HepG2 (cell line): ENCODE data around the gene MRPL18. TPM values are rescaled to one million over a fixed set of nuclear protein-coding genes. Genes with fewer than 3 reads are reported as not detected.

ENCODE experiments used
- ATAC-seq: fragments of 200-7000 bp; cut with Tn5 transposase; 3 replicates; pipeline ENCODE4 v1.9.1; 2020; ENCODE audit warnings: mild to moderate bottlenecking, moderate library complexity
- BruUV-seq: library from RNA; stranded (reverse); fragments of 400-500 nt; replicated peaks from 2 replicates; lab custom pipeline; 2021; lab: Mats Ljungman, UMichigan
- CTCF ChIA-PET: fragments of 300-600 bp; formaldehyde crosslinking; extraction: SDS; loops from one replicate; lab custom pipeline; 2021; ENCODE audit warnings: low total read pairs, inconsistent platforms, low intra/inter-chr PET ratio; lab: Yijun Ruan, JAX
- POLR2A ChIA-PET: fragments of 350-600 bp; sonication (Branson Sonifier 250); formaldehyde crosslinking; loops from one replicate; lab custom pipeline; 2020; ENCODE audit warnings: antibody characterized with exemption, inconsistent platforms; lab: Yijun Ruan, JAX
- DNase-seq: peaks from one replicate; pipeline ENCODE4 v3.0.0-alpha.2; 2015; ENCODE audit warnings: low spot score
- FAIRE-seq: peaks from 3 replicates; lab custom pipeline; 2011; peaks lifted over from hg19 to GRCh38; lab: Jason Lieb, UNC
- H2AFZ ChIP-seq: one replicate; pipeline ENCODE4 v1.6.1; 2011; ENCODE audit warnings: low read length, inconsistent platforms
- H3K27ac ChIP-seq: fragments of 300-600 bp; 3 replicates; pipeline ENCODE4 v1.8.0; 2011; ENCODE audit warnings: mixed run types, mild to moderate bottlenecking, mixed read lengths, low read length, inconsistent platforms; ENCODE audit not compliant: insufficient read depth; ENCODE audit errors: extremely low read length
- H3K27me3 ChIP-seq, 2 experiments: fragments of 200-600 bp in 1 of 2; 2 replicates in 1 of 2; 3 replicates in 1 of 2; pipeline versions ENCODE4 v1.6.0 to v1.8.0; 2011; ENCODE audit warnings: low read length in 2 of 2, mild to moderate bottlenecking in 2 of 2, moderate library complexity in 2 of 2, inconsistent platforms in 1 of 2; ENCODE audit not compliant: insufficient read depth in 2 of 2, control insufficient read depth in 1 of 2
- H3K36me3 ChIP-seq, 2 experiments: fragments of 200-600 bp in 1 of 2; replicated peaks in 1 of 2; 2 replicates in 1 of 2; 3 replicates in 1 of 2; pipeline versions ENCODE4 v1.5.1 to v1.8.0; 2011; ENCODE audit warnings: low read length in 2 of 2, inconsistent platforms in 1 of 2; ENCODE audit not compliant: insufficient read depth in 2 of 2, control insufficient read depth in 1 of 2
- H3K4me1 ChIP-seq: 2 replicates; pipeline ENCODE4 v1.5.1; 2012; ENCODE audit warnings: low read length, inconsistent platforms; ENCODE audit not compliant: insufficient read depth
- H3K4me2 ChIP-seq: 2 replicates; pipeline ENCODE4 v1.6.0; 2011; ENCODE audit warnings: low read depth, low read length, inconsistent platforms
- H3K4me3 ChIP-seq, 3 experiments: fragments of 200-600 bp in 1 of 3; sonication (generic), shearing (Covaris generic) in 1 of 3; replicated peaks in 1 of 3; 2 replicates each; pipeline ENCODE4 v1.5.1; 2011 to 2016; ENCODE audit warnings: low read length in 3 of 3, inconsistent platforms in 2 of 3, low read depth in 2 of 3, mild to moderate bottlenecking in 2 of 3, control low read depth in 1 of 3, mixed read lengths in 1 of 3; ENCODE audit not compliant: insufficient read depth in 1 of 3
- H3K79me2 ChIP-seq: one replicate; pipeline ENCODE4 v1.6.1; 2011; ENCODE audit warnings: low read length, inconsistent platforms; ENCODE audit not compliant: insufficient read depth
- H3K9ac ChIP-seq: 2 replicates; pipeline ENCODE4 v1.6.0; 2011; ENCODE audit warnings: mild to moderate bottlenecking, low read depth, low read length, inconsistent platforms; ENCODE audit not compliant: insufficient read depth
- H3K9me3 ChIP-seq: 2 replicates; pipeline ENCODE4 v1.5.1; 2012; ENCODE audit warnings: mild to moderate bottlenecking, low read length
- H4K20me1 ChIP-seq: 2 replicates; pipeline ENCODE4 v1.6.0; 2011; ENCODE audit warnings: inconsistent platforms, mild to moderate bottlenecking, low read length, moderate library complexity; ENCODE audit not compliant: insufficient read depth
- AGO2 ChIP-seq: fragments of 200-400 bp; formaldehyde crosslinking; optimal IDR thresholded peaks from 2 replicates; pipeline ENCODE3; 2017; ENCODE audit warnings: mild to moderate bottlenecking, low read depth, low read length, moderate library complexity
- DZIP1 ChIP-seq: sonication (generic); formaldehyde crosslinking; IDR thresholded peaks from 2 replicates; pipeline ENCODE4 v1.5.0; 2020; ENCODE audit warnings: mild to moderate bottlenecking, missing genetic modification reagents
- ETV5 ChIP-seq: IDR thresholded peaks from 2 replicates; pipeline ENCODE4 v1.6.1; 2018; ENCODE audit warnings: missing biosample characterization, missing genetic modification reagents, inconsistent platforms, borderline replicate concordance
- ISL2 ChIP-seq: sonication (generic); formaldehyde crosslinking; IDR thresholded peaks from 2 replicates; pipeline ENCODE4 v1.5.0; 2020; ENCODE audit warnings: missing genetic modification reagents
- ISX ChIP-seq: sonication (generic); formaldehyde crosslinking; conservative IDR thresholded peaks from 2 replicates; pipeline ENCODE4 v1.5.0; 2020; ENCODE audit warnings: missing genetic modification reagents
- MYPOP ChIP-seq: sonication (generic); formaldehyde crosslinking; IDR thresholded peaks from 2 replicates; pipeline ENCODE4 v1.8.1; 2023; ENCODE audit warnings: mild to moderate bottlenecking, moderate library complexity, missing genetic modification reagents
- POLR2A ChIP-seq, 2 experiments: IDR thresholded peaks; 2 replicates each; pipeline ENCODE4 v1.6.1; 2011; ENCODE audit warnings: low read depth in 2 of 2, low read length in 2 of 2, mild to moderate bottlenecking in 1 of 2, moderate library complexity in 1 of 2; ENCODE audit not compliant: insufficient read depth in 1 of 2
- POLR2AphosphoS2 ChIP-seq: IDR thresholded peaks from 2 replicates; pipeline ENCODE4 v1.6.1; 2011; ENCODE audit warnings: low read depth, low read length, improper control_type of control experiment
- POLR2G ChIP-seq: fragments of 200-400 bp; formaldehyde crosslinking; IDR thresholded peaks from 2 replicates; pipeline ENCODE4 v1.6.1; 2018; ENCODE audit warnings: mild to moderate bottlenecking, low read depth, low read length, moderate library complexity
- SUZ12 ChIP-seq: fragments of 150-350 bp; IDR thresholded peaks from 2 replicates; pipeline ENCODE4 v1.6.1; 2014; ENCODE audit warnings: low read depth, low read length
- ZNF354B ChIP-seq: sonication (generic); formaldehyde crosslinking; IDR thresholded peaks from 2 replicates; pipeline ENCODE4 v1.8.0; 2022; ENCODE audit warnings: mild to moderate bottlenecking, missing genetic modification reagents
- ZNF432 ChIP-seq: sonication (generic); formaldehyde crosslinking; IDR thresholded peaks from 2 replicates; pipeline ENCODE4 v1.5.0; 2020; ENCODE audit warnings: missing genetic modification reagents, mild to moderate bottlenecking, borderline replicate concordance
- ZNF564 ChIP-seq: sonication (generic); formaldehyde crosslinking; IDR thresholded peaks from 2 replicates; pipeline ENCODE4 v1.8.1; 2023; ENCODE audit warnings: mild to moderate bottlenecking, missing genetic modification reagents
- ZNF567 ChIP-seq: sonication (generic); formaldehyde crosslinking; IDR thresholded peaks from 2 replicates; pipeline ENCODE4 v1.8.1; 2023; ENCODE audit warnings: mild to moderate bottlenecking, missing genetic modification reagents, borderline replicate concordance
- ZNF569 ChIP-seq: sonication (generic); formaldehyde crosslinking; IDR thresholded peaks from 2 replicates; pipeline ENCODE4 v1.5.0; 2020; ENCODE audit warnings: mild to moderate bottlenecking, missing genetic modification reagents, moderate library complexity, borderline replicate concordance
- WGBS: methylation state at CpG from one replicate; pipeline ENCODE4 v1.1.6; 2017; ENCODE audit warnings: low lambda C conversion rate; 5-methylcytosine and 5-hydroxymethylcytosine counted together
- in situ Hi-C: cut with HindIII; loops from 2 replicates; pipeline ENCODE4 v1.10.0; 2017; ENCODE audit warnings: low pct_unique_long_range_greater_than_20kb; ENCODE audit not compliant: extremely low pct_ligation_motif_present
- intact Hi-C: fragments of 100-400 bp; cut with micrococcal nuclease; formaldehyde crosslinking; loops from one replicate; pipeline ENCODE4 v1.10.0; 2022; ENCODE audit not compliant: unreplicated experiment
- polyA plus RNA-seq, 8 experiments: library from polyadenylated mRNA; depleted of rRNA in 3 of 8; stranded (reverse) in 7 of 8; unstranded in 1 of 8; fragments of >200 nt; fragmentation: Illumina TruSeq in 4 of 8; extraction: Trizol in 4 of 8; gene quantifications; 2 replicates each; pipeline versions ENCODE4 v1.2.1 to v1.2.3, GENCODE V29; 2011 to 2016; ENCODE audit warnings: low read depth in 4 of 8, missing spikeins in 1 of 8, mixed read lengths in 1 of 8; ENCODE audit not compliant: insufficient read depth in 1 of 8
- total RNA-seq, 5 experiments: library from RNA; depleted of rRNA; stranded (reverse); fragments of >200 nt; fragmentation: Illumina TruSeq; extraction: Trizol; gene quantifications; 2 replicates each; pipeline ENCODE4 v1.2.3, GENCODE V29; 2016; ENCODE audit warnings: low read depth in 1 of 5

Gene MRPL18
- total and polyA plus RNA-seq, 2 of the 13 experiments (the other 11 are each of a cell fraction or from before 2014, with no cell fraction given) = 85.6 to 176 TPM

GRCh38 chr6:159778131-159778530 lies 12.1 kb upstream of the MRPL18 start:
- intact Hi-C loops = no loop called here
- Histone ChIP-seq H3K9me3 (no peaks in the 10 kb centered on the region), H3K27ac (no peak overlapping the region), H4K20me1 (peaks cover 6% of the 10 kb centered on the region), H3K4me1 (peaks cover 18% of the 10 kb centered on the region), H2AFZ (no peak overlapping the region), H3K4me2 (no peak overlapping the region), H3K9ac (no peak overlapping the region), H3K79me2 (peaks cover 15% of the 10 kb centered on the region), H3K4me3 (no peak overlapping the region), H3K27me3 (no peaks in the 10 kb centered on the region), H3K36me3 (peaks cover 23 to 93% of the 10 kb centered on the region in 2 experiments)
- TF ChIP-seq POLR2G = 0 out of 2 replicates have a peak, but pooled peaks have one; percentile 20
- TF ChIP-seq ZNF564 (CRISPR knock-in tag) = no peak
- TF ChIP-seq POLR2AphosphoS2 = peak; percentile 2; the same call in 1 of the 2 replicates
- DNase-seq = no peak
- ATAC-seq = no peak
- ChIA-PET POLR2A (interaction anchor here (1.9 to 4.3 kb wide), 2 partner anchors 12 to 16 kb away, joined by 11 to 29 read pairs; partner anchors contain the start of genes ACAT2, MRPL18 and TCP1), CTCF (no interaction called here)
- in situ Hi-C loops = no loop called here
- WGBS = 93% methylated on average over 1 of the region's 1 CpG
- no peak for FAIRE-seq
- BruUV-seq = no TSS peak

GRCh38 chr6:159778542-159779103 lies 11.6 kb upstream of the MRPL18 start:
- no peak overlapping the region for H3K4me2 ChIP-seq
- no peaks in the 10 kb centered on the region for H3K9me3 ChIP-seq
- no peak for DNase-seq
- H4K20me1 ChIP-seq = peaks cover 6% of the 10 kb centered on the region
- CTCF ChIA-PET = no interaction called here
- TSS peak; percentile 42 for BruUV-seq
- H3K27me3 ChIP-seq = no peaks in the 10 kb centered on the region
- intact Hi-C loops = no loop called here
- H3K79me2 ChIP-seq = peaks cover 20% of the 10 kb centered on the region
- H2AFZ ChIP-seq = no peak overlapping the region
- POLR2A ChIA-PET = interaction anchor here (1.9 to 4.3 kb wide), 2 partner anchors 12 to 17 kb away, joined by 11 to 29 read pairs; partner anchors contain the start of genes ACAT2, MRPL18 and TCP1
- peaks cover 24 to 93% of the 10 kb centered on the region in 2 experiments for H3K36me3 ChIP-seq
- no peak overlapping the region for H3K4me3 ChIP-seq
- no peak for FAIRE-seq
- H3K4me1 ChIP-seq = peaks cover 22% of the 10 kb centered on the region
- WGBS = 74% methylated on average over 3 of the region's 3 CpGs
- no peak overlapping the region for H3K9ac ChIP-seq
- in situ Hi-C loops = no loop called here
- ATAC-seq = peak; percentile 26
- no peak overlapping the region for H3K27ac ChIP-seq
- TF ChIP-seq ETV5 (no peak), AGO2 (peak; percentile 32), SUZ12 (no peak), ISL2 (CRISPR knock-in tag) (no peak), ZNF354B (CRISPR knock-in tag) (no peak), ISX (CRISPR knock-in tag) (no peak), MYPOP (CRISPR knock-in tag) (no peak), POLR2A (IDR thresholded peaks at IDR 0.05; ENCODE audit: insufficient read depth in 1 of 2, low read depth in 2 of 2, low read length in 2 of 2) (peak; percentile 40 to 59; a peak in 3 of 4 replicates), ZNF567 (no peak), ZNF432 (no peak), ZNF569 (CRISPR knock-in tag) (no peak), DZIP1 (CRISPR knock-in tag) (no peak)
